GM10248 (cell line): ENCODE measurements around the gene APBA1.

Experiments used
- CTCF ChIA-PET: fragments of 300-600 bp; sonication (Branson Sonifier 250); formaldehyde crosslinking; extraction: SDS; loops from one replicate; lab custom pipeline; 2021; ENCODE audit warnings: antibody characterized with exemption; lab: Yijun Ruan, JAX
- POLR2A ChIA-PET: fragments of 350-650 bp; sonication (Branson Sonifier 250); formaldehyde crosslinking; extraction: SDS; loops from one replicate; lab custom pipeline; 2020; ENCODE audit warnings: antibody characterized with exemption; lab: Yijun Ruan, JAX
- DNase-seq: peaks from one replicate; pipeline ENCODE4 v3.0.0; 2012; ENCODE audit errors: extremely low spot score
- CTCF ChIP-seq: IDR thresholded peaks from 2 replicates; pipeline ENCODE4 v1.5.1; 2012; ENCODE audit warnings: mild to moderate bottlenecking, low read depth; ENCODE audit errors: extremely low read depth, missing control alignments, control extremely low read depth

The APBA1 gene

GRCh38 chr9:69542058-69542457 is 130.1 kb downstream of the APBA1 start:
- POLR2A ChIA-PET: no interaction called here
- TF ChIP-seq CTCF: no peak
- DNase-seq: no peak
- CTCF ChIA-PET: no interaction called here

- TF ChIP-seq CTCF: no peak
- CTCF ChIA-PET: no interaction called here
- POLR2A ChIA-PET: no interaction called here
- DNase-seq: no peak
Observed at GRCh38 chr9:69535911-69536310, 136.3 kb downstream of the APBA1 start.

- DNase-seq: no peak
- POLR2A ChIA-PET: interaction anchor here (0.5 kb wide), 1 partner anchor 287 kb away, joined by 3 read pairs; no protein-coding TSS in a partner anchor
- TF ChIP-seq CTCF: no peak
- CTCF ChIA-PET: no interaction called here
Observed at GRCh38 chr9:69535286-69535832, 136.8 kb downstream of the APBA1 start.

DNA sequence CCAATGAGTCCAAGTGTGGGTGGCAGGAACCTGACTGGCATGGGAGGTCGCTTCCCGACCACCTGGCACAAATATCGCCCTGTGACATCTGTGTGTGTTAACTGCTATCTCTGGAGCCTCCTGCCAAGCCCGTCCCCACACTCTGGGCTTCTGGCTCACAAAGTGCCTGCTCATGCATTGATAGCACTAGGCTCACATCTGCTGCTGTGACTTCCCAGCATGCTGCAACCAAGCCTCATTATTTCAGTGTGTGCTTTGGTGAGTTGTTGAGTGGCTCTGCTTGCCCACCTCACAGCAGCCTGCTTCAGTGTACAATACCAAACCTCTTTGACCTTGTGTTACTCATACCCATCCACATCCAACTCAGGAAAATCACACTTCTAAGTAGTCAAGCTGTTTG is 139.8 kb downstream of the APBA1 start:
- POLR2A ChIA-PET: no interaction called here
- CTCF ChIA-PET: interaction anchor here (0.7 to 1.0 kb wide), 3 partner anchors 12 to 110 kb away, joined by 3 read pairs; no protein-coding TSS in a partner anchor
- no peak for TF ChIP-seq CTCF
- no peak for DNase-seq

- DNase-seq: no peak
- ChIA-PET CTCF (no interaction called here), POLR2A (no interaction called here)
- no peak for TF ChIP-seq CTCF
Observed at GRCh38 chr9:69527454-69527853, 144.7 kb downstream of the APBA1 start.

GRCh38 chr9:69526699-69527098 is 145.5 kb downstream of the APBA1 start:
- POLR2A ChIA-PET: no interaction called here
- no peak for TF ChIP-seq CTCF
- CTCF ChIA-PET: no interaction called here
- no peak for DNase-seq
